A549 (cell line): ENCODE results near the gene GPR63. TPM values are rescaled to one million over a fixed set of nuclear protein-coding genes. Genes with fewer than 3 reads are reported as not detected.

Experiments
- ATAC-seq, 2 experiments: fragments of 200-7000 bp in 1 of 2; fragments of >200 bp in 1 of 2; cut with Nextera tagmentation in 1 of 2; cut with Tn5 transposase in 1 of 2; 3 replicates each; pipeline versions ENCODE4 v1.8.0 to v1.9.1; 2018 to 2020; ENCODE audit warnings: mild to moderate bottlenecking in 1 of 2, moderate library complexity in 1 of 2
- CTCF ChIA-PET: fragments of 300-600 bp; sonication (Branson Sonifier 250); formaldehyde crosslinking; extraction: SDS; loops from one replicate; lab custom pipeline; 2021; ENCODE audit warnings: antibody characterized with exemption, inconsistent platforms; lab: Yijun Ruan, JAX
- POLR2A ChIA-PET: fragments of 350-600 bp; formaldehyde crosslinking; extraction: SDS; loops from one replicate; lab custom pipeline; 2021; ENCODE audit warnings: antibody characterized with exemption, inconsistent platforms; lab: Yijun Ruan, JAX
- DNase-seq, 2 experiments: peaks; one replicate each; pipeline versions ENCODE4 v3.0.0 to v3.0.0-alpha.2; 2011 to 2016; ENCODE audit warnings: low read depth in 1 of 2, low spot score in 1 of 2
- FAIRE-seq: peaks from 2 replicates; lab custom pipeline; 2011; peaks lifted over from hg19 to GRCh38; lab: Jason Lieb, UNC
- H3K27ac ChIP-seq, 2 experiments: fragments of >200 bp; sonication (Bioruptor Twin); formaldehyde crosslinking; 3 replicates each; pipeline ENCODE4 v1.5.1; 2016 to 2017
- H3K4me1 ChIP-seq: fragments of >200 bp; sonication (Bioruptor Twin); formaldehyde crosslinking; 3 replicates; pipeline ENCODE4 v1.6.1; 2016
- H3K4me2 ChIP-seq: fragments of >200 bp; sonication (Bioruptor Twin); formaldehyde crosslinking; 3 replicates; pipeline ENCODE4 v1.6.1; 2016
- H3K4me3 ChIP-seq: fragments of >200 bp; sonication (Bioruptor Twin); formaldehyde crosslinking; 3 replicates; pipeline ENCODE4 v1.5.1; 2016
- H3K9me3 ChIP-seq: fragments of >200 bp; sonication (Bioruptor Twin); formaldehyde crosslinking; 3 replicates; pipeline ENCODE4 v1.6.1; 2016
- CBX8 ChIP-seq: fragments of 200-600 bp; sonication (generic); IDR thresholded peaks from 2 replicates; pipeline ENCODE4 v1.6.1; 2016
- CHD4 ChIP-seq: fragments of 200-600 bp; sonication (generic); IDR thresholded peaks from 2 replicates; pipeline ENCODE4 v1.6.1; 2016; ENCODE audit warnings: antibody characterized with exemption, mild to moderate bottlenecking, borderline replicate concordance
- EHF ChIP-seq: fragments of 250-450 bp; sonication (Bioruptor Pico); IDR thresholded peaks from 2 replicates; pipeline ENCODE4 v1.5.0; 2020; ENCODE audit warnings: mild to moderate bottlenecking
- FOSB ChIP-seq: fragments of 250-450 bp; sonication (Bioruptor Pico); IDR thresholded peaks from 2 replicates; pipeline ENCODE4 v1.5.0; 2020; ENCODE audit warnings: mild to moderate bottlenecking, moderate library complexity
- GATA3 ChIP-seq: IDR thresholded peaks from 2 replicates; pipeline ENCODE4 v1.6.1; 2012; ENCODE audit warnings: borderline replicate concordance
- HDAC2 ChIP-seq: fragments of 200-600 bp; sonication (generic); IDR thresholded peaks from 2 replicates; pipeline ENCODE4 v1.6.1; 2016
- MAFK ChIP-seq: fragments of 450-650 bp; IDR thresholded peaks from 2 replicates; pipeline ENCODE4 v1.6.1; 2014; ENCODE audit not compliant: partially characterized antibody
- POLR2A ChIP-seq: IDR thresholded peaks from 2 replicates; pipeline ENCODE4 v1.6.1; 2012; ENCODE audit warnings: mild to moderate bottlenecking, low read length
- ZC3H11A ChIP-seq: fragments of 450-650 bp; IDR thresholded peaks from 2 replicates; pipeline ENCODE4 v1.6.1; 2014; ENCODE audit warnings: antibody characterized with exemption, mild to moderate bottlenecking
- WGBS: methylation state at CpG from one replicate; pipeline ENCODE4 v1.1.6; 2017; ENCODE audit errors: missing lambda C conversion rate; 5-methylcytosine and 5-hydroxymethylcytosine counted together
- polyA plus RNA-seq, 4 experiments: library from polyadenylated mRNA; depleted of rRNA in 3 of 4; stranded (reverse); fragments of >200 nt; fragmentation: RNase III in 1 of 4; extraction: RNeasy Plus Mini Kit Qiagen cat#74134 plus additional on column Dnase treatment in 1 of 4; gene quantifications; 2 replicates in 3 of 4; 3 replicates in 1 of 4; pipeline ENCODE4 v1.2.3, GENCODE V29; 2011 to 2017
- TF ChIP-seq, protein P1 (sequence below): fragments of 200-600 bp; sonication (generic); IDR thresholded peaks from 2 replicates; pipeline ENCODE4 v1.6.1; 2016; ENCODE audit warnings: antibody characterized with exemption, mild to moderate bottlenecking, moderate library complexity
- TF ChIP-seq, protein P2 (sequence below): IDR thresholded peaks from 2 replicates; pipeline ENCODE4 v1.6.1; 2012
- TF ChIP-seq, protein P3 (sequence below): IDR thresholded peaks from 2 replicates; pipeline ENCODE4 v1.6.1; 2012; ENCODE audit warnings: low read depth, borderline replicate concordance
- TF ChIP-seq, protein P4 (sequence below): fragments of 250-450 bp; sonication (Bioruptor Pico); IDR thresholded peaks from 2 replicates; pipeline ENCODE4 v1.5.0; 2021; ENCODE audit warnings: mild to moderate bottlenecking, moderate library complexity, borderline replicate concordance
- TF ChIP-seq, protein P5 (sequence below): fragments of 250-450 bp; sonication (Bioruptor Pico); IDR thresholded peaks from 2 replicates; pipeline ENCODE4 v1.5.0; 2020; ENCODE audit warnings: low read depth, mild to moderate bottlenecking, moderate library complexity

Gene GPR63
- polyA plus RNA-seq, 2 of the 4 experiments (the other 2 are of a cell fraction), result 0.48 to 0.67 TPM

DNA sequence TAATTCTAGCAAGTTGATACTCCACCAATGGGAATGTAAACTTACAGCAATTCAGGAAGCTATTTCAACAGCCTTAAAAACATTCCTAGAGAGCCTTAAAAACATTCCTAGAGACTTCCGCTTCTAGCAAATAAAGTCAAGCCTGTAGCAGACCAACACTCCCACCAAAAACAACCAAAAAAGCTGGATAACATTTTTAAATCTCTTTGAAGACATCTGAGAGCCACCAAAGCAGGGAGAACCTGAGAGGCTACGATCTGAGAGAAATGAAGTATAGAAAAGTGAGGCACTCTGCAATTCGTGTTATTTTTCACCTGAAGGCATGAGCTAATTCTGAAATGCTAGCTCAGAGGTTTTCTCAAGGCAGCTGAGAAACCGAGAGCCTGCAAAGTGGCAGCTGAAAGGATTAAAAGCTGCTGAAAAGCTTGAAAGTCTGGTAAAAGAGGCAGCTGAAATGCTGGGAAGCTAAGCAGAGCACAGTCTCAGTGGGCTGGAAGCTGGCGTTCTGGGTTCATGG is 20.9 kb downstream of the GPR63 start:
- WGBS, result 50% methylated on average over 5 of the region's 5 CpGs

DNA sequence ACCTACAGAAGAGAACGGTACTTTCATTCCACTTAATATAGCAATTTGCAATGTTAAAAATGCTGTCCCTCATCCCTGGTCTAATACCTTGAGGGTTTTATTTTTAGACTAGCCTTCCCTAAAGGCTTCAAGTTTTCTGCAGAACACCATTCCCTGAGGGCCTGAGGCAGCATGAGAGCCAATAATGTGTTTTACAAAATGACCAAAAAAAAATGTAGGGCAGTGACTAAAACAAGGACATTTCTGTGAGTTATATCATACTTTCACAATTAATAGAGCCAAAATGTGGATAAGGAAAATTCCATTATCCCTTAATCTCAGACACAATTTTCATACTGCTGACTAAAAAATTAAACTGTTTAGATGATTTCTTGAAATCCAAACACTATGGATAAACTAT is 22.7 kb downstream of the GPR63 start:
- no peaks in the 10 kb centered on the region for H3K9me3 ChIP-seq
- no peak overlapping the region for H3K4me2 ChIP-seq
- ATAC-seq (no peak), DNase-seq (no peak), FAIRE-seq (no peak)
- 93% methylated on average over 1 of the region's 1 CpG for WGBS
- POLR2A ChIA-PET, result no interaction called here
- H3K4me3 ChIP-seq, result no peak overlapping the region
- no peaks in the 10 kb centered on the region for H3K4me1 ChIP-seq
- CTCF ChIA-PET, result no interaction called here
- H3K27ac ChIP-seq, result no peak overlapping the region
- TF ChIP-seq EHF (CRISPR knock-in tag) (no peak), HDAC2 (no peak), MAFK (no peak)
- TF ChIP-seq, protein P1, sequence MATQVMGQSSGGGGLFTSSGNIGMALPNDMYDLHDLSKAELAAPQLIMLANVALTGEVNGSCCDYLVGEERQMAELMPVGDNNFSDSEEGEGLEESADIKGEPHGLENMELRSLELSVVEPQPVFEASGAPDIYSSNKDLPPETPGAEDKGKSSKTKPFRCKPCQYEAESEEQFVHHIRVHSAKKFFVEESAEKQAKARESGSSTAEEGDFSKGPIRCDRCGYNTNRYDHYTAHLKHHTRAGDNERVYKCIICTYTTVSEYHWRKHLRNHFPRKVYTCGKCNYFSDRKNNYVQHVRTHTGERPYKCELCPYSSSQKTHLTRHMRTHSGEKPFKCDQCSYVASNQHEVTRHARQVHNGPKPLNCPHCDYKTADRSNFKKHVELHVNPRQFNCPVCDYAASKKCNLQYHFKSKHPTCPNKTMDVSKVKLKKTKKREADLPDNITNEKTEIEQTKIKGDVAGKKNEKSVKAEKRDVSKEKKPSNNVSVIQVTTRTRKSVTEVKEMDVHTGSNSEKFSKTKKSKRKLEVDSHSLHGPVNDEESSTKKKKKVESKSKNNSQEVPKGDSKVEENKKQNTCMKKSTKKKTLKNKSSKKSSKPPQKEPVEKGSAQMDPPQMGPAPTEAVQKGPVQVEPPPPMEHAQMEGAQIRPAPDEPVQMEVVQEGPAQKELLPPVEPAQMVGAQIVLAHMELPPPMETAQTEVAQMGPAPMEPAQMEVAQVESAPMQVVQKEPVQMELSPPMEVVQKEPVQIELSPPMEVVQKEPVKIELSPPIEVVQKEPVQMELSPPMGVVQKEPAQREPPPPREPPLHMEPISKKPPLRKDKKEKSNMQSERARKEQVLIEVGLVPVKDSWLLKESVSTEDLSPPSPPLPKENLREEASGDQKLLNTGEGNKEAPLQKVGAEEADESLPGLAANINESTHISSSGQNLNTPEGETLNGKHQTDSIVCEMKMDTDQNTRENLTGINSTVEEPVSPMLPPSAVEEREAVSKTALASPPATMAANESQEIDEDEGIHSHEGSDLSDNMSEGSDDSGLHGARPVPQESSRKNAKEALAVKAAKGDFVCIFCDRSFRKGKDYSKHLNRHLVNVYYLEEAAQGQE, result no peak
- TF ChIP-seq, protein P2, sequence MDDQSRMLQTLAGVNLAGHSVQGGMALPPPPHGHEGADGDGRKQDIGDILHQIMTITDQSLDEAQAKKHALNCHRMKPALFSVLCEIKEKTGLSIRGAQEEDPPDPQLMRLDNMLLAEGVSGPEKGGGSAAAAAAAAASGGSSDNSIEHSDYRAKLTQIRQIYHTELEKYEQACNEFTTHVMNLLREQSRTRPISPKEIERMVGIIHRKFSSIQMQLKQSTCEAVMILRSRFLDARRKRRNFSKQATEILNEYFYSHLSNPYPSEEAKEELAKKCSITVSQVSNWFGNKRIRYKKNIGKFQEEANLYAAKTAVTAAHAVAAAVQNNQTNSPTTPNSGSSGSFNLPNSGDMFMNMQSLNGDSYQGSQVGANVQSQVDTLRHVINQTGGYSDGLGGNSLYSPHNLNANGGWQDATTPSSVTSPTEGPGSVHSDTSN, result no peak

More for the DNA sequence above, 20.9 kb downstream of the GPR63 start:
- POLR2A ChIA-PET, result no interaction called here
- no peaks in the 10 kb centered on the region for H3K9me3 ChIP-seq
- H3K4me2 ChIP-seq, result no peak overlapping the region
- DNase-seq (no peak), ATAC-seq (no peak), FAIRE-seq (no peak)
- TF ChIP-seq GATA3 (no peak), POLR2A (no peak), FOSB (CRISPR knock-in tag) (no peak), CHD4 (no peak), ZC3H11A (no peak), CBX8 (no peak), MAFK (no peak)
- TF ChIP-seq, protein P3, sequence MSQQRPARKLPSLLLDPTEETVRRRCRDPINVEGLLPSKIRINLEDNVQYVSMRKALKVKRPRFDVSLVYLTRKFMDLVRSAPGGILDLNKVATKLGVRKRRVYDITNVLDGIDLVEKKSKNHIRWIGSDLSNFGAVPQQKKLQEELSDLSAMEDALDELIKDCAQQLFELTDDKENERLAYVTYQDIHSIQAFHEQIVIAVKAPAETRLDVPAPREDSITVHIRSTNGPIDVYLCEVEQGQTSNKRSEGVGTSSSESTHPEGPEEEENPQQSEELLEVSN, result no peak
- TF ChIP-seq, protein P4, sequence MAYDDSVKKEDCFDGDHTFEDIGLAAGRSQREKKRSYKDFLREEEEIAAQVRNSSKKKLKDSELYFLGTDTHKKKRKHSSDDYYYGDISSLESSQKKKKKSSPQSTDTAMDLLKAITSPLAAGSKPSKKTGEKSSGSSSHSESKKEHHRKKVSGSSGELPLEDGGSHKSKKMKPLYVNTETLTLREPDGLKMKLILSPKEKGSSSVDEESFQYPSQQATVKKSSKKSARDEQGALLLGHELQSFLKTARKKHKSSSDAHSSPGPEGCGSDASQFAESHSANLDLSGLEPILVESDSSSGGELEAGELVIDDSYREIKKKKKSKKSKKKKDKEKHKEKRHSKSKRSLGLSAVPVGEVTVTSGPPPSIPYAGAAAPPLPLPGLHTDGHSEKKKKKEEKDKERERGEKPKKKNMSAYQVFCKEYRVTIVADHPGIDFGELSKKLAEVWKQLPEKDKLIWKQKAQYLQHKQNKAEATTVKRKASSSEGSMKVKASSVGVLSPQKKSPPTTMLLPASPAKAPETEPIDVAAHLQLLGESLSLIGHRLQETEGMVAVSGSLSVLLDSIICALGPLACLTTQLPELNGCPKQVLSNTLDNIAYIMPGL, result no peak
- CTCF ChIA-PET, result no interaction called here
- H3K27ac ChIP-seq, result no peak overlapping the region
- no peak overlapping the region for H3K4me3 ChIP-seq
- H3K4me1 ChIP-seq, result no peaks in the 10 kb centered on the region

DNA sequence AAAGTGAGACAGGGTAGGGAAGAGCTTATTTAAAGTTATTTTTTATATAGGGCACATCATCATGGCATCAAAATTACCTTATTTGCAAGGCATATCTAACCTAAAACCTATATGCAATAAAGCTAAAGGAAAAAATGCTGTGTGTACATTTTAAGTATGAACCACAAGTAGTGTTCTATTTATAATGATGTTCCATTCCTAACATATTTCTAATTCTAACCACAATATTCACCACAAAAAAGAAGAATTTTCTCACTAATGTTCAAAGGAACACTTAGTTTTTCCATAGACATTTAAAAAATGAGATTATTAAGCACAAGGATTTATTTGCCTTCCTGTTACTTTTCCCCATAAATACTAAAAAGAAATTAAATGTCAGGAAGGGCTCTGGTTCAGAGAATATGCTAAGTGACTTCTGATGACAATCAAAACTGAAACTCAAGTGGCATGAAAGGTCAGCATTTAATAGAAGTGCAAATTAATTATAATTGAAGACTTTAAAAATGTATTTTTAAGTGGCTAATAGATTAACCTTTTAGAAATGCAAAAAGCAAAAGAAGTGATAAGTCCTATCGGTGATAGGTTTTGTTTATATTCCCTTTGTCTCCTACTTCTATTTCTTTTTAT is 25.1 kb downstream of the GPR63 start:
- Histone ChIP-seq H3K4me1 (no peaks in the 10 kb centered on the region), H3K9me3 (no peaks in the 10 kb centered on the region), H3K27ac (no peak overlapping the region), H3K4me3 (no peak overlapping the region), H3K4me2 (no peak overlapping the region)
- no peak for FAIRE-seq
- WGBS, result 89% methylated on average over 1 of the region's 1 CpG
- DNase-seq, result no peak
- ChIA-PET CTCF (no interaction called here), POLR2A (no interaction called here)
- no peak for ATAC-seq
- TF ChIP-seq, protein P5, sequence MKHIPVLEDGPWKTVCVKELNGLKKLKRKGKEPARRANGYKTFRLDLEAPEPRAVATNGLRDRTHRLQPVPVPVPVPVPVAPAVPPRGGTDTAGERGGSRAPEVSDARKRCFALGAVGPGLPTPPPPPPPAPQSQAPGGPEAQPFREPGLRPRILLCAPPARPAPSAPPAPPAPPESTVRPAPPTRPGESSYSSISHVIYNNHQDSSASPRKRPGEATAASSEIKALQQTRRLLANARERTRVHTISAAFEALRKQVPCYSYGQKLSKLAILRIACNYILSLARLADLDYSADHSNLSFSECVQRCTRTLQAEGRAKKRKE (CRISPR knock-in tag), result no peak
